ENCODE results near the gene TNFRSF12A.

The TNFRSF12A gene

DNA sequence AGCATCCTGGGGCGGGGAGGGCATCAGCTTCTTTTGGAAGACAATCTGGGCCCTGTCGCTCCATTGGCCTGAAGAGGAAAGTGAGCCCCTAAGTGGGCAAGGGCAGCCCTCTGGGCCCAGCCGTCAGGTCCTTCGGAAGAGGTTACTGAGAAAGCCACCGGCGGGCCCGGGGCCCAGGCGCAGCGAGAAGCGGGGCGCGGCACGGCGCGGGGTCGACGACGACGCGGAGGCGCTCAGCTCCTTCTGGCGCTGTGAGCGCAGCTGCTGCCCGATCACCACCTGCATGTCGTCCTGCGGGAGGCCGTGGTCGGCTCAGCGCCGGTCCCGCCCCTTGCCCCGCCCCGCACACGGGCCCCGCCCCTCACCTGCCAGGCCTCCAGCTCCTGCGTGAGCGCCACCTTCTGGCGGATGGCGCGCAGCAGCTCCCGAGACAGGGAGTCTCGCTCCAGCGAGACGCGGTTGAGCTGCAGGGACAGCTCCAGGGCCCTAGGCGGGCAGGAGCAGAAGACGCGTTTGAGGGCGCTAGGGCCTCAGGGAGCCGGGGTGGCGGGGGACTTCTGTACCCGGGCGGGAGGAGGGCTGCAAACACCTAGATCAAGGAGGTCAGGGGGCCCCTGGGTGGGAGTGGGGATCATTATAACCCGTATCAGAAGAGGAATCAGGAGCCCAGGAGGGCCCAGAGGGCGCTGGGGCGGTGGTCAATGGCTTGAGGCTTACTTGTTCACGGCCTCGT, 8.0 kb downstream of the TNFRSF12A start:
- Mint-ChIP-seq H3K36me3 (ENCODE audit: low read depth) (peaks cover 12% of the 10 kb centered on the region), H3K9me3 (no peaks in the 10 kb centered on the region), H3K4me3 (no peak overlapping the region), H3K27ac (no peak overlapping the region), H3K4me1 (peaks cover 13% of the 10 kb centered on the region), H3K27me3 (ENCODE audit: low read depth) (peaks cover 32% of the 10 kb centered on the region)
- TF ChIP-seq, protein P1, sequence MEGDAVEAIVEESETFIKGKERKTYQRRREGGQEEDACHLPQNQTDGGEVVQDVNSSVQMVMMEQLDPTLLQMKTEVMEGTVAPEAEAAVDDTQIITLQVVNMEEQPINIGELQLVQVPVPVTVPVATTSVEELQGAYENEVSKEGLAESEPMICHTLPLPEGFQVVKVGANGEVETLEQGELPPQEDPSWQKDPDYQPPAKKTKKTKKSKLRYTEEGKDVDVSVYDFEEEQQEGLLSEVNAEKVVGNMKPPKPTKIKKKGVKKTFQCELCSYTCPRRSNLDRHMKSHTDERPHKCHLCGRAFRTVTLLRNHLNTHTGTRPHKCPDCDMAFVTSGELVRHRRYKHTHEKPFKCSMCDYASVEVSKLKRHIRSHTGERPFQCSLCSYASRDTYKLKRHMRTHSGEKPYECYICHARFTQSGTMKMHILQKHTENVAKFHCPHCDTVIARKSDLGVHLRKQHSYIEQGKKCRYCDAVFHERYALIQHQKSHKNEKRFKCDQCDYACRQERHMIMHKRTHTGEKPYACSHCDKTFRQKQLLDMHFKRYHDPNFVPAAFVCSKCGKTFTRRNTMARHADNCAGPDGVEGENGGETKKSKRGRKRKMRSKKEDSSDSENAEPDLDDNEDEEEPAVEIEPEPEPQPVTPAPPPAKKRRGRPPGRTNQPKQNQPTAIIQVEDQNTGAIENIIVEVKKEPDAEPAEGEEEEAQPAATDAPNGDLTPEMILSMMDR (IDR thresholded peaks at IDR 0.05; ENCODE audit: unreplicated experiment in 3 of 3): peak; percentile 78 to 91 (median 80)

DNA sequence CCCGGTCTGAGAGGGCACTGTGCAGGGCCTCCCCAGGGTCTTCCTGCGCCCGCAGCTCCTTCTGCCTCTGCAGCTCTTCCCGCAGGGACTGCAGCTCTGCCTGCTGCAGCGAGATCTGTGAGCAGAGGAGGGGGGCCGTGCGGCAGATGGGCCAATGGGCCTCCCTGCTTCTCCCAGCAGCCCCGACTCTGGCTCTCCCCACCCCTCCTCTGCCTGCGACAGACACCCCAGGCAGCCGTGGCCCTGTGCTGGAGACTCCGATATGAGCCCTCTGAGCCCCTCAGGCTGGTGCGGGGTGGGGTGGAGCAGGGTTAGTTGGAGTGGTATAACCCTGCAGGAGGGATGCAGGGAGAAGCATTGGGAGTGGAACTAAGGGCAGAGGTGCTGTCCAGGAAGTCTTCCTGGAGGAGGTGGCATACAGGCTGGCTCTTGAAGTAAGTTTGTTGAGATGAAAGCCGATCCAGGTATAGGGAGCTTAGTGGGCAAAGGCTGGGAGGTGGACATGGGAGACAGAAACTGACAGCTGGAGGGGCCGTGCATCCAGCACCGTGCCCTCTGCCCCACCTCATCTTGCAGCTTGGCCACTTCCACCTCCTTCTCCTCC, 8.7 kb downstream of the TNFRSF12A start:
- H3K36me3 Mint-ChIP-seq (ENCODE audit: low read depth): peaks cover 12% of the 10 kb centered on the region
- TF ChIP-seq, protein P1 (IDR thresholded peaks at IDR 0.05; ENCODE audit: unreplicated experiment in 3 of 3): no peak
- H3K9me3 Mint-ChIP-seq: no peaks in the 10 kb centered on the region
- H3K27me3 Mint-ChIP-seq (ENCODE audit: low read depth): peaks cover 39% of the 10 kb centered on the region
- H3K4me1 Mint-ChIP-seq: peaks cover 11% of the 10 kb centered on the region
- no peak overlapping the region for H3K4me3 Mint-ChIP-seq
- no peak overlapping the region for H3K27ac Mint-ChIP-seq

DNA sequence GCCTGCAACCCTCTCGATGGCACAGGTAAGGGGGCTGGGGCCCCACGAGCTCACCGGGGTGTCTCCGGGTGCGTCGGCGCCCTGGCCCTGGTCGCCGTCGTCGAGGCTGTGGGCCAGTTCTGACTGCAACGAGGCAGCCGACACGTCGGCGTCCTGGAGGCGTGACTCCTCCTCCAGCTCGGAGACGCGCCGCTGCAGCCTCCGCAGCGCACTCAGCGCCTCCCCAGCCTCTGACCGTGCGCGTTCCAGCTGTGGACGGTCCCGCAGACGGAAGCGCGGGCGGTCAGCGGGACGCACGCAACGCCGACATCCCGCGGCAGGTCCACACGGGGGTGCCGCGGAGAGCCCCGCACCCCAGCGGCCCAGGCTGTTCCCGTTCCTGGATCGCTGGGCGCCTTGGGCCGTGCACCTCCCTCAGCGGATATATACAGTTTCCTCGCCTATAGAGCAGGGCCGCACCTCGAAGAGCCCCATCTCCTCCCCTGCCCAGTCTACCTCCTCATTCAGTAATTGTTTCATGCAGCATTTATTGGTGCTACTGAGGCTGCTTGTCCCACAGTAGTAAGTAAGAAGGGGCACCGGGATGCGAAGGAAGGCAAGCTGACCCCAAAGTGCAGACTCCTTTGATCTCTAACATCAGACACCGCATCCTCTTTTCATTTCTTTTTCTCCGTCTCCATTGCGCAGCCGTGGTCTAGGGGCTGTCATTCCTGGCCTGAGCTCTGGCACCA, 9.5 kb downstream of the TNFRSF12A start:
- Mint-ChIP-seq H3K27me3 (ENCODE audit: low read depth) (peaks cover 47% of the 10 kb centered on the region), H3K36me3 (ENCODE audit: low read depth) (peaks cover 9% of the 10 kb centered on the region), H3K27ac (no peak overlapping the region), H3K4me1 (peaks cover 4% of the 10 kb centered on the region), H3K9me3 (no peaks in the 10 kb centered on the region), H3K4me3 (no peak overlapping the region)
- TF ChIP-seq, protein P1 (IDR thresholded peaks at IDR 0.05; ENCODE audit: unreplicated experiment in 3 of 3): no peak

DNA sequence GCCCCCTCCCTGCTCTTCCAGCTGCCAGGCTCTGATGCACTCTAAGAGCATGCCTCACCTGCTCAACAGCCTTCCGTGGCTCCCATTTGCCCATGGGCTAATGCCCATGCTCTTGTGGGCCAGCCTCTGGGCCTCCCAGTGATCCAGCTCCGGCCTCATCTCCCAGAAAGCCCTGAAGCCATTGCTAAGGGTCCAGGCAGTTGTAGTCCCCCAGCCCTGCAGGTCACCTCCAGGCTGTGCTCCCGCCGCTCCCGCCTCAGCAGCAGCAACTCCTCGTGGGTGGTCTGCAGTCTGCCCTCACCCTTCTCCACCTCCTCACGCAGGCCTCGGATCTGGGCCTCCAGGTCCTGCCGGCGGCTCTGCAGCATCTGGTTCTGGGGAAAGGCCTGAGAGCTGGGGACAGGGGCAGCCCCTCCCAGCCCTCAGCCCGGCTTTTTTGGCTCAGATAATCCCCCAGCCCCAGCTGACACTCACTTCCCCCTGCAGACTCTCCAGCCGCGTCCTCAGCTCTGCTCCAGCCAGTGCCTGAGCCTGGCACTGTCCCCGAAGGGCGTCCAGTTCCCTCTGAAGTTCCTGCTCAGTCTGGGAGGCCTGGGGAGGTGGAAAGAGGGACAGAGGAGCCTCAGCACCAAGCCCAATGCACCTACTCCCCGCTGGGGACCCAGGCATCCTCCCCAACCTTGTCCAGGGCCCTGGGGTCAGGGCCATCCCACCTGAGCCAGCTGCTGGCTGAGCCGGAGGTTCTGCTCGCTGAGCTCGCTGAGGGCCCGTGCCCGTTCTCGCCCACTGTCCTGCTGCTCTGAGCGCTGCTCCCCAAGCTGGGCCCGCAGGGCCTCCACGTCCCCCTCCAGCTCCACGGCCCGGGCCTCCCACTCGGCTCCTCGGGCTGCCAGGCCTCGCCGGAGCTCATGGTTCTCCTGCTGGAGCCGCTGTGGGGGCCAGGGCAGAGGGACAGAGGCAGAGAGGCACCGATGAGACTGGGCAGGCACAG, 10.3 kb downstream of the TNFRSF12A start:
- Mint-ChIP-seq H3K4me3 (no peak overlapping the region), H3K36me3 (ENCODE audit: low read depth) (peaks cover 9% of the 10 kb centered on the region), H3K27me3 (ENCODE audit: low read depth) (peaks cover 56% of the 10 kb centered on the region), H3K9me3 (no peaks in the 10 kb centered on the region), H3K4me1 (peaks cover 4% of the 10 kb centered on the region), H3K27ac (no peak overlapping the region)
- TF ChIP-seq, protein P1 (IDR thresholded peaks at IDR 0.05; ENCODE audit: unreplicated experiment in 3 of 3): no peak

DNA sequence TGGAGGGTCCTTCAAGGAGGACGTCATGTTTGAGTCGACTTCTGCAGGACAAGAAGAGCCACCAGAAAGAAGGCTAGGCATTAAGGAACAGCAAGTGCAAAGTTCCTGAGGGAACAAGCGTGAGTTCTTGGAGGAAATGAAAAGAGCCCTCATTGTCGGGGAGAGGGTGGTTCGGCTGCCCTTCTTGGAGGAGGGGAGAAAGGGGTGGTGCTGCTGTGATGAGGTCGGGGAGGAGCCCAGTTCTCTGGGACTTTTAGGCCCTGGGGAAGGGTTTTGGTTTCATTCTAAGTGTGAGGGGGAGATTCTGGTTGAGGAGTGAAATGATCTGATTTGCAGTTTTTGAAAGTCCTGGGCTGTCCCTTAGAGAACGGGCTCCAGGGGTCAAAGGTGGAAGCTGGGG, 12.5 kb downstream of the TNFRSF12A start:
- H3K9me3 Mint-ChIP-seq: no peaks in the 10 kb centered on the region
- H3K27me3 Mint-ChIP-seq (ENCODE audit: low read depth): peaks cover 65% of the 10 kb centered on the region
- H3K4me3 Mint-ChIP-seq: no peak overlapping the region
- H3K36me3 Mint-ChIP-seq (ENCODE audit: low read depth): no peaks in the 10 kb centered on the region
- no peak overlapping the region for H3K27ac Mint-ChIP-seq
- TF ChIP-seq, protein P1 (IDR thresholded peaks at IDR 0.05; ENCODE audit: unreplicated experiment in 3 of 3): no peak
- peaks cover 4% of the 10 kb centered on the region for H3K4me1 Mint-ChIP-seq

All from nephron (organoid).